ENCODE results near the gene MAP4.
"Not testable (repeated sequence)": the region's sequence is repeated elsewhere in the genome, so short reads cannot be mapped to it uniquely, and the experiment has no call there.

MAP4 gene

DNA sequence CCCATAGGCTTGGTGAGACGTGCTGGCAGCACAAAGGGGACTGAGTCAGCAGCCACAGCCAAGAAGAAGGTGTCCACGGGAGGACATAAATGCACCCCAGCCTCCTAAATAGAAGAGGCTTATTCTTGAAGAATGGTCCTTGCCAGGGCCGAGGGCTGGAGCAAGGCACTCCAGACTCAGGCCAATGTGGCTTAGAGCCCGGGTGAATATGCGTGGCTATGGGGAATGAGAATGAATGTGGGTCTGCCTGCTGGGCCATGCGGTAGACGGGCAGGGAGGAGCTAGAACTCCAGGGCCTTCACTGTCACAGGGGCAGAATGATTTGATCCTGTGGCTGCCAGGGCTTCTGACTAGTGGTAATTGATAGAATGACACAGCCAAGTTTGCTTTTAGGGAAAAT, 179.2 kb downstream of the MAP4 start:
- no peak for DNase-seq (ENCODE audit: low spot score)
- in situ Hi-C loops (cut with MboI; ENCODE audit: low pct_unique_long_range_greater_than_20kb, low sequenced_read_pairs, unreplicated experiment): loop anchor here (10.0 kb wide), 2 partner anchors 158 to 318 kb away; no protein-coding TSS in a partner anchor

GRCh38 chr3:47829482-47829881, 186.7 kb downstream of the MAP4 start:
- DNase-seq (ENCODE audit: low spot score); in situ Hi-C loops (cut with MboI; ENCODE audit: low pct_unique_long_range_greater_than_20kb, low sequenced_read_pairs, unreplicated experiment): not testable (repeated sequence)

More for the DNA sequence above, 179.2 kb downstream of the MAP4 start:
- TF ChIP-seq CTCF (IDR thresholded peaks at IDR 0.05; ENCODE audit: extremely low read depth, insufficient read depth, missing control alignments): no peak

- no peak for TF ChIP-seq CTCF (IDR thresholded peaks at IDR 0.05; ENCODE audit: extremely low read depth, insufficient read depth, missing control alignments)
- DNase-seq (ENCODE audit: low spot score): no peak
- in situ Hi-C loops (cut with MboI; ENCODE audit: low pct_unique_long_range_greater_than_20kb, low sequenced_read_pairs, unreplicated experiment): no loop called here
These were observed 190.6 kb downstream of the MAP4 start for GRCh38 chr3:47825590-47825989.

DNA sequence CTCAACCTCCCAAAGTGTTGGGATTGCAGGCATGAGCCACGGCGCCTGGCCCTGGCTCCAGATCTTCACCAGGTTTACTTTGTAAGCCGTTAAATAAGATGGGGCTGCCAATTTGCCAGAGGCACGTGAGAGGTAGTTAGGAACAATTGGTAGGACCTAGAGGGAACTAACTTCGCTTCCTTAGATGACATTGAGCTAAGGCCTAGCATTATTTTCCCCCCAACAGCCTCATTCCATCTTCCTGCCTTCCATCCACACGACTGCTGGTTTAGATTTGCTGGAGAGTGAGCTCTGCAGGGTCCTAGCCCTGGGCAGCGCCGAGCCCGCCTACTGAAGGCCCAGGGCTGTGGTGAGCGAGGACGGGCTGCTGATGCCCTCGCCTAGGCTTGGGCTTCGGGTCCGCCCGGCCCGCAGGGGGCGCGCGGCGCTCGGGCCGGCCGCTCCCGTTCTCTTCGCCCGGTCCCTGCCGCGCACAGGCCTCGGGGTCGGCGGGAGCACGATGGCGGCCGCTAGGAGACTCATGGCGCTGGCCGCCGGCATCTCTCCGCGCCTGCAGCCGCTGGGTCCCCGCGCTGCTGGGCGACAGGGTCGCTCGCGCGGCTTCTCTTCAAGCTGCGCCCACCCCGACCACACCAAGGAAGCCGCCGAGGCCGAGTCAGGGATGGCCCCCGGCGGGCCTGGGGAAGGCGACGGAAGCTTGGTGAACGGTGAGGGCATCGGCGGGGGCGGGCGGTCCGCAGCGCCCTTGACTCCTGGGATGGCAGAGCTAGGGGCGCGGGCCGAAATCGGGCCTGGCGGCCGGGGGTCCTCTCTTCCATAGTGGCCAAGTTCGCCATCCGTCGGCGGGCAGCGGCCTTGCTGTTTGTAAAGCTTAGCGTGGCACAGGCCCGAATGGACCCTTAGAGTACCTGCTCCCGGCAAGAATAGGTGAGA, 191.4 kb downstream of the MAP4 start:
- in situ Hi-C loops (cut with MboI; ENCODE audit: low pct_unique_long_range_greater_than_20kb, low sequenced_read_pairs, unreplicated experiment): no loop called here
- peak; percentile 96 for DNase-seq (ENCODE audit: low spot score)
- peak; percentile 94 for TF ChIP-seq CTCF (IDR thresholded peaks at IDR 0.05; ENCODE audit: extremely low read depth, insufficient read depth, missing control alignments)

DNA sequence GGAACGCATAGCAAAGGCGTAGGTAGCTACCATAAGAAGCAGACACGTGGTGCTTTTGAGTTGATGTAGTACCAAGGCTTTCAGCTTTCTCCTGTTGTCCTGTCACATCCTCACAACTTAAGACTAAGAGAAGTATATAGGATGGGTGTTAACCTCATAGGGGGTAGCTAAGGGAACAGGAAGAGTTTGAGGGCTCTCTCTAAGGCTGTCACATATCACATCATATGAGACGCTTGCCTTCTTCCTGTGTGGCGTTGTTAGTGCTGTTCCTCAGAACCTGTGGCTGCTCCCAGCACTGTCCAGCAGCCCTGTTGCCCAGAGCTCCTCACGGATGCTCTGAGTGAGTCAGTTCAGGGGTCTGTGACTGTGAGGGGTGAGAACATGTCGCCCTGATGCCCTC, 198.6 kb downstream of the MAP4 start:
- DNase-seq (ENCODE audit: low spot score): peak; percentile 14
- no peak for TF ChIP-seq CTCF (IDR thresholded peaks at IDR 0.05; ENCODE audit: extremely low read depth, insufficient read depth, missing control alignments)
- in situ Hi-C loops (cut with MboI; ENCODE audit: low pct_unique_long_range_greater_than_20kb, low sequenced_read_pairs, unreplicated experiment): no loop called here

- DNase-seq (ENCODE audit: low spot score): peak; percentile 20
- in situ Hi-C loops (cut with MboI; ENCODE audit: low pct_unique_long_range_greater_than_20kb, low sequenced_read_pairs, unreplicated experiment): no loop called here
- no peak for TF ChIP-seq CTCF (IDR thresholded peaks at IDR 0.05; ENCODE audit: extremely low read depth, insufficient read depth, missing control alignments)
These were observed 202.6 kb downstream of the MAP4 start for GRCh38 chr3:47813551-47814177.

DNA sequence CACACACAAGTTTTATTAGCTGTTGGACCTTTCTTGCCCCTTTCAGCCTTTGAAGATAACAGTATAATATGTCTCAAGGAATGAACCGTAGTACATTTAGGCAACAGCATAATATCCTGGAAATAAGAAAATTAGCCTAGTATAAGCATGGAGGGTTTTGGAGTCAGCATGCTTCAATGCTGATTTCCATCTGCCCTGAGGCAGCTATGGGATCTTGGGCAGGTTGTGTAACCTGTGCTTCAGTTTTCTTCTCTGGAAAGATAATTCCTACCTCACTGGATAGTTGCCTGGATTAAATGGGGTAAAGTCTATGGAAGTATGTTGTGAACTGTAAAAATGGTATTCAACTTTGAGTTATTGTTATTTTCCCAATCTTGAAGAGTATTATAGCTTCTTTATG, 211.6 kb downstream of the MAP4 start:
- in situ Hi-C loops (cut with MboI; ENCODE audit: low pct_unique_long_range_greater_than_20kb, low sequenced_read_pairs, unreplicated experiment): no loop called here
- no peak for TF ChIP-seq CTCF (IDR thresholded peaks at IDR 0.05; ENCODE audit: extremely low read depth, insufficient read depth, missing control alignments)
- DNase-seq (ENCODE audit: low spot score): no peak
